ENCODE results near the gene TCF4.
A peak's percentile ranks its signal among the peaks of the same experiment; 100 is the strongest.

TCF4 gene

GRCh38 chr18:55228191-55228590, 359.8 kb downstream of the TCF4 start:
- no peak overlapping the region for H3K4me3 ChIP-seq (ENCODE audit: low read depth, low read length)
- H3K9ac ChIP-seq (ENCODE audit: low read depth, low read length): no peak overlapping the region
- H3K4me1 ChIP-seq (ENCODE audit: control insufficient read depth, insufficient read depth, low read length): peaks cover 9% of the 10 kb centered on the region; the same call in 1 of the 2 replicates
- H3K27ac ChIP-seq (ENCODE audit: low read depth, low read length): no peak overlapping the region
- peaks cover 68% of the 10 kb centered on the region for H3K36me3 ChIP-seq (ENCODE audit: control insufficient read depth, insufficient read depth, low read length)
- no peaks in the 10 kb centered on the region for H3K27me3 ChIP-seq (ENCODE audit: control insufficient read depth, insufficient read depth, low read length)
- no peaks in the 10 kb centered on the region for H3K9me3 ChIP-seq (ENCODE audit: control insufficient read depth, insufficient read depth, low read length)

- Histone ChIP-seq H3K27ac (ENCODE audit: low read depth, low read length) (no peak overlapping the region), H3K9me3 (ENCODE audit: control insufficient read depth, insufficient read depth, low read length) (no peaks in the 10 kb centered on the region), H3K4me3 (ENCODE audit: low read depth, low read length) (no peak overlapping the region), H3K9ac (ENCODE audit: low read depth, low read length) (no peak overlapping the region), H3K27me3 (ENCODE audit: control insufficient read depth, insufficient read depth, low read length) (no peaks in the 10 kb centered on the region), H3K36me3 (ENCODE audit: control insufficient read depth, insufficient read depth, low read length) (peaks cover 64% of the 10 kb centered on the region), H3K4me1 (ENCODE audit: control insufficient read depth, insufficient read depth, low read length) (peaks cover 9% of the 10 kb centered on the region; the same call in 1 of the 2 replicates)
These were observed 360.2 kb downstream of the TCF4 start for GRCh38 chr18:55227771-55228170.

- Histone ChIP-seq H3K9ac (ENCODE audit: low read depth, low read length) (no peak overlapping the region), H3K27me3 (ENCODE audit: control insufficient read depth, insufficient read depth, low read length) (no peaks in the 10 kb centered on the region), H3K9me3 (ENCODE audit: control insufficient read depth, insufficient read depth, low read length) (no peaks in the 10 kb centered on the region), H3K27ac (ENCODE audit: low read depth, low read length) (no peak overlapping the region), H3K4me1 (ENCODE audit: control insufficient read depth, insufficient read depth, low read length) (peaks cover 12% of the 10 kb centered on the region; the same call in 1 of the 2 replicates), H3K4me3 (ENCODE audit: low read depth, low read length) (no peak overlapping the region), H3K36me3 (ENCODE audit: control insufficient read depth, insufficient read depth, low read length) (peaks cover 46% of the 10 kb centered on the region)
These were observed 361.9 kb downstream of the TCF4 start for GRCh38 chr18:55226044-55226443.

DNA sequence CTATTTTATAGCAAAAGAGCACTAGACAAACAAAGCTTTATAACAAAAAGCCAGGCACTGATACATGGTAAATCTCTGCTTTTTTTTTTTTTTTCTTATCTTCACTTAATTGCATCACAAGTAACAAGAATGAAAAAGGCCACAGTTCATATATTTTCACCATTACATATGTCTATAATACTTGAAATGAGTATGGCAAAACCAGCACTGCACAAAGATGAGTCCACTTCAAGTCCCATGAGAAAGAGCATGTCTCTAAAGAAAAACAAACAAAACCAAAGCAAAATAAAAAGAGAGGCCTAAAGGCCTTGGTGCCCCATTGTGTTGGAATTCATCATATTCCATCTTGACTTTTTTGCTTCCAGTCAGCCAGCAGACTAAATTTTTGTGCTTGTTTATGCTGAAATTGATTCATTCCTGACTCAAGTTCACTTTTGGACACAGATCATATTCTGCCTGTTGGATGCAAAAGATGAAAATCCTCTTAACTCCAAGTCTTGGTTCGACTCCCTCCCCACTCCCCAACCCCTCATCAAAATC, 363.8 kb downstream of the TCF4 start:
- Histone ChIP-seq H3K9ac (ENCODE audit: low read depth, low read length) (no peak overlapping the region), H3K27me3 (ENCODE audit: control insufficient read depth, insufficient read depth, low read length) (no peaks in the 10 kb centered on the region), H3K4me1 (ENCODE audit: control insufficient read depth, insufficient read depth, low read length) (peaks cover 12% of the 10 kb centered on the region; the same call in 1 of the 2 replicates), H3K27ac (ENCODE audit: low read depth, low read length) (no peak overlapping the region), H3K36me3 (ENCODE audit: control insufficient read depth, insufficient read depth, low read length) (peaks cover 29% of the 10 kb centered on the region), H3K9me3 (ENCODE audit: control insufficient read depth, insufficient read depth, low read length) (no peaks in the 10 kb centered on the region), H3K4me3 (ENCODE audit: low read depth, low read length) (no peak overlapping the region)

DNA sequence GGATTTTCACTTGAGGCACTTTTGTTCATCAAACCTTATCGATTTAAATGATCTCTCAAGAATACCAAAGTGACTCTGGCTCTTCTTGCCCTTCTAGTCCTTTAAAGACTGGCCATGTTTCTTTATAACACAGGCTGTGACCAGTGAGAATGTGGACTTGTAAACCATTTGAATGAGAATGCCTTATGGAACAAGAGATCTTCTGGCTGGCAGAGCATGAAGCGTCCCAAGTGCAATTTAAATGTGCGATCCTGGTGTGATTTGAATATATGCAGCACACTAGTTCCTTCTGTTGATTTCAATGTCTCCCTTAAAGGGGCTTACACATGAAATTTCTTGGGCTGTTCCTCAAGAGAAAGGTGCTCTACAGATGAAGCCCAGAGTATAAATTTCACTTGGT, 366.4 kb downstream of the TCF4 start:
- Histone ChIP-seq H3K4me1 (ENCODE audit: control insufficient read depth, insufficient read depth, low read length) (0 out of 2 replicates have a peak, but pooled peaks cover 5% of the 10 kb centered on the region), H3K4me3 (ENCODE audit: low read depth, low read length) (no peak overlapping the region), H3K36me3 (ENCODE audit: control insufficient read depth, insufficient read depth, low read length) (peaks cover 5% of the 10 kb centered on the region), H3K27ac (ENCODE audit: low read depth, low read length) (no peak overlapping the region), H3K9me3 (ENCODE audit: control insufficient read depth, insufficient read depth, low read length) (no peaks in the 10 kb centered on the region), H3K27me3 (ENCODE audit: control insufficient read depth, insufficient read depth, low read length) (no peaks in the 10 kb centered on the region), H3K9ac (ENCODE audit: low read depth, low read length) (no peak overlapping the region)

DNA sequence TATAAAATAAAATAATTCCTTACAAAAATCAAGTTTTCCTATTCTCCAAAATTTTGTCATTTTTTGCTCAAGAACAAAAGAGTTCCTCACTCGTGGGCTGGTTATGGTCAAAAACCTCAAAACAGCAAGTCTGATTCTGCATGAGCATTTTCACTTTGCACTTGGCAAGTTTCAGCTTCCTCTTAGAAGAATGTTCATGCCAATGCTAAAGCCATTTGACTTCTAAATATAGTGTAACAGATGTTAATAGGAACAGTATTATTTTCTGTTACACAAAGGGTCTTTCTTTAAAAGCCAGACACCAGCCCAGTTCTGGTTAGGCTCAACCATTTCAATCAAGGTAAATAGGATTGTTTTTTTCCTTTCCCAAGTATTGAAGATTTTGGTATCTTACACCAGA, 367.5 kb downstream of the TCF4 start:
- Histone ChIP-seq H3K4me1 (ENCODE audit: control insufficient read depth, insufficient read depth, low read length) (0 out of 2 replicates have a peak, but pooled peaks cover 5% of the 10 kb centered on the region), H3K4me3 (ENCODE audit: low read depth, low read length) (no peak overlapping the region), H3K36me3 (ENCODE audit: control insufficient read depth, insufficient read depth, low read length) (no peaks in the 10 kb centered on the region; the same call in none of the 2 replicates), H3K27me3 (ENCODE audit: control insufficient read depth, insufficient read depth, low read length) (no peaks in the 10 kb centered on the region), H3K27ac (ENCODE audit: low read depth, low read length) (no peak overlapping the region), H3K9ac (ENCODE audit: low read depth, low read length) (no peak overlapping the region), H3K9me3 (ENCODE audit: control insufficient read depth, insufficient read depth, low read length) (no peaks in the 10 kb centered on the region)

DNA sequence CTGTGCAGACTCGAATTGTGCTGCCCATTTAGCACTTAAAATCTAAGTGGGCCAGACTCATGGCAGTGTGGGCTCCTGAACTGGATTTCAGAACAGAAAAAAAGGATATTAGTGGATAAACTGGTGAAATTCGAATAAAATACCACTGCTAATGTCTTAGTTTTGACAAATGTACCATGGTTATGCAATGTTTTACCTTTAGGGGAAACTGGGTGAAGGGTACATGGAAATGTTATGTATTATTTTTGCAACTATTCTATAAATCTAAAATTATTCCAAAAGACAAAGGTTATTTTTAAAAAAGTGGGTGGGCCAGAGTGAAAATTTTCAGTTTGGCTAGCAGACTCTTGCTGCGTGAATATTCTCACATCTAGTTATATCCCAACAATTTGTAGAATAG, 368.2 kb downstream of the TCF4 start:
- Histone ChIP-seq H3K36me3 (ENCODE audit: control insufficient read depth, insufficient read depth, low read length) (no peaks in the 10 kb centered on the region; the same call in none of the 2 replicates), H3K9me3 (ENCODE audit: control insufficient read depth, insufficient read depth, low read length) (no peaks in the 10 kb centered on the region), H3K27me3 (ENCODE audit: control insufficient read depth, insufficient read depth, low read length) (no peaks in the 10 kb centered on the region), H3K4me3 (ENCODE audit: low read depth, low read length) (no peak overlapping the region), H3K9ac (ENCODE audit: low read depth, low read length) (no peak overlapping the region), H3K27ac (ENCODE audit: low read depth, low read length) (no peak overlapping the region), H3K4me1 (ENCODE audit: control insufficient read depth, insufficient read depth, low read length) (peaks cover 11% of the 10 kb centered on the region)

DNA sequence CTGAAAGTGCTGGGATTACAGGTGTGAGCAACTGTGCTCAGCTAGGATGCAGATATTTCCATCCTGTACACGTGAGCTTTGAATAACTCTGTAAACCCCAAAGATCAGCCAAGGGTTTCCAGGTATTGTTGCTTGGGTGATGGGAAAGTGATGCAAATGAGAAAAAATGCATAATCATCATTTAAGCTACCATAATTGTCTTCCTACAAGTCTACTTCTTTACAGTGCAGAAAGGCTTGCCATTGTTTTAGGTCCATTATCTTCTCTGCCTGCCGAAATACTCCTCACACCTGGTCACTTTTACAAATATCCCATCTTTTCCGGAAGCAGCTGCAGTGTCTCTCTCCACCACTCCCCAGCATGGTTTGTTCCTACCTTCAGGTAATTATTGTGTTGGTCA, 368.9 kb downstream of the TCF4 start:
- Histone ChIP-seq H3K9me3 (ENCODE audit: control insufficient read depth, insufficient read depth, low read length) (no peaks in the 10 kb centered on the region), H3K9ac (ENCODE audit: low read depth, low read length) (no peak overlapping the region), H3K27ac (ENCODE audit: low read depth, low read length) (no peak overlapping the region), H3K4me3 (ENCODE audit: low read depth, low read length) (no peak overlapping the region), H3K27me3 (ENCODE audit: control insufficient read depth, insufficient read depth, low read length) (no peaks in the 10 kb centered on the region), H3K4me1 (ENCODE audit: control insufficient read depth, insufficient read depth, low read length) (peaks cover 19% of the 10 kb centered on the region), H3K36me3 (ENCODE audit: control insufficient read depth, insufficient read depth, low read length) (no peaks in the 10 kb centered on the region)

DNA sequence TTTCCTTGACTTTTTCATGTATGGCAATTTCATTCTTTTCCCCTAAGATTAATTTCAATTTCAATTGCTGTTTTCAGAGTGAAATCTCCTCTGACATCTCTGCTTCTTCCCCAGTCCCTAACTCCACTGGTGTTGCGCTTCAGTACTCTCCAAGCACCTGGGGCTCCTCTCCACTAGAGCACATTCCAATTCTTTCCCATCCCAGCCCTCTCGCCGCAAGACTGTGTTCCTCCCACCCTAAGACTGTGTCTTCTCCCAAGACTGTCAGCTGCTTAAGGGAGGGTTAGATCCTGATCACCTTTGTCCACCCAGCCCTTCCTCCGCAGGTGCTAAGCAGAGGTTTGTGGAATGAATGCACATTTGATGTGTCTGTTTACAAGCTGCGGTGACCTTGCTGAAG, 373.0 kb downstream of the TCF4 start:
- H3K9ac ChIP-seq (ENCODE audit: low read depth, low read length): no peak overlapping the region
- no peaks in the 10 kb centered on the region for H3K36me3 ChIP-seq (ENCODE audit: control insufficient read depth, insufficient read depth, low read length)
- H3K27me3 ChIP-seq (ENCODE audit: control insufficient read depth, insufficient read depth, low read length): no peaks in the 10 kb centered on the region
- peaks cover 24% of the 10 kb centered on the region for H3K4me1 ChIP-seq (ENCODE audit: control insufficient read depth, insufficient read depth, low read length)
- no peak overlapping the region for H3K4me3 ChIP-seq (ENCODE audit: low read depth, low read length)
- H3K27ac ChIP-seq (ENCODE audit: low read depth, low read length): no peak overlapping the region
- H3K9me3 ChIP-seq (ENCODE audit: control insufficient read depth, insufficient read depth, low read length): no peaks in the 10 kb centered on the region

GRCh38 chr18:55214534-55214933, 373.5 kb downstream of the TCF4 start:
- no peak overlapping the region for H3K4me3 ChIP-seq (ENCODE audit: low read depth, low read length)

DNA sequence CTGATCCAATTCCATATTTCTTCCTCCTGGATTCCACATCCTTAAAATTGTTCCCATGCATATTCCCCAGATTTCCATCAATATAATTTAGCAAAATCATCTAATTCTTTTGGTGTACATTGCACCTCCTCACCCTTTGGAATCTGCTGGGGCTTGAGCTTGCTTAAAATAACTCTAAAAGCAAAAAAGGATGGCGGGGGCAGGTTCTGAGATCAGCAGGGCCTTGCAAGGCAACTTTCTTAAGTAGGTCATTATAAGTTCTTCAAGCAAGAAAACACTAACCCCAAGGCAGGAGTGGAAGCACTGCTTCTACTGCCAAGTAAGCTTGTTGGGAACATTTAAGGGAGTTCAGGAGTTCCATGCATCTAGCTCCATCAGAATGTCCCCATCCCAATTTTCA, 374.4 kb downstream of the TCF4 start:
- no peak overlapping the region for H3K9ac ChIP-seq (ENCODE audit: low read depth, low read length)

More at GRCh38 chr18:55214534-55214933, 373.5 kb downstream of the TCF4 start:
- Histone ChIP-seq H3K36me3 (ENCODE audit: control insufficient read depth, insufficient read depth, low read length) (no peaks in the 10 kb centered on the region), H3K9ac (ENCODE audit: low read depth, low read length) (no peak overlapping the region), H3K27ac (ENCODE audit: low read depth, low read length) (peak overlapping the region; percentile 13), H3K9me3 (ENCODE audit: control insufficient read depth, insufficient read depth, low read length) (no peaks in the 10 kb centered on the region), H3K4me1 (ENCODE audit: control insufficient read depth, insufficient read depth, low read length) (peaks cover 24% of the 10 kb centered on the region), H3K27me3 (ENCODE audit: control insufficient read depth, insufficient read depth, low read length) (no peaks in the 10 kb centered on the region)

More for the DNA sequence above, 374.4 kb downstream of the TCF4 start:
- H3K36me3 ChIP-seq (ENCODE audit: control insufficient read depth, insufficient read depth, low read length): no peaks in the 10 kb centered on the region
- peaks cover 24% of the 10 kb centered on the region for H3K4me1 ChIP-seq (ENCODE audit: control insufficient read depth, insufficient read depth, low read length)
- H3K27ac ChIP-seq (ENCODE audit: low read depth, low read length): no peak overlapping the region
- no peaks in the 10 kb centered on the region for H3K27me3 ChIP-seq (ENCODE audit: control insufficient read depth, insufficient read depth, low read length)
- no peaks in the 10 kb centered on the region for H3K9me3 ChIP-seq (ENCODE audit: control insufficient read depth, insufficient read depth, low read length)
- H3K4me3 ChIP-seq (ENCODE audit: low read depth, low read length): no peak overlapping the region
